Measurements from ENCODE around the gene SMC1B. TPM values are rescaled to one million over a fixed set of nuclear protein-coding genes. Genes with fewer than 3 reads are reported as not detected.

Gene SMC1B
- total and polyA plus RNA-seq, 2 of the 8 experiments (the other 6 are each of a cell fraction or from before 2014, with no cell fraction given), result 0.02 TPM; not detected in 1

GRCh38 chr22:45448431-45448830 lies 35.0 kb upstream of the SMC1B start:
- Histone ChIP-seq H4K20me1 (replicated peaks in 1 of 2; ENCODE audit: control insufficient read depth in 1 of 2, insufficient read depth in 2 of 2, low read length in 2 of 2) (no peaks in the 10 kb centered on the region), H2BK15ac (ENCODE audit: low read length) (no peak overlapping the region; the same call in 1 of the 2 replicates), H3K4me3 (ENCODE audit: extremely low read depth in 1 of 4, insufficient read depth in 2 of 4, low read depth in 3 of 4, low read length in 4 of 4) (no peak overlapping the region), H3K27me3 (replicated peaks in 1 of 4; ENCODE audit: control insufficient read depth in 3 of 4, extremely low read depth in 1 of 4, insufficient read depth in 3 of 4, low read length in 3 of 4) (no peaks in the 10 kb centered on the region), H3K18ac (ENCODE audit: extremely low read depth, low read length) (no peak overlapping the region), H3K4me1 (replicated peaks in 1 of 4; ENCODE audit: control insufficient read depth in 3 of 4, insufficient read depth in 4 of 4, low read length in 3 of 4) (no peaks in the 10 kb centered on the region; a peak in 2 of 7 replicates), H2AFZ (ENCODE audit: low read length) (no peak overlapping the region), H3K56ac (replicated peaks; ENCODE audit: insufficient read length, low read depth, low read length) (no peak overlapping the region), H3K4me2 (ENCODE audit: insufficient read depth in 1 of 2, low read depth in 2 of 2, low read length in 2 of 2) (no peak overlapping the region), H2BK12ac (ENCODE audit: low read depth, low read length) (no peak overlapping the region), H3K79me2 (ENCODE audit: control insufficient read depth in 1 of 2, insufficient read depth in 2 of 2, low read length in 2 of 2) (no peaks in the 10 kb centered on the region), H2BK20ac (ENCODE audit: low read length) (no peak overlapping the region), H3K27ac (ENCODE audit: low read depth, low read length) (no peak overlapping the region), H3K9me3 (ENCODE audit: insufficient read depth in 2 of 2, low read depth in 1 of 2, low read length in 1 of 2) (no peaks in the 10 kb centered on the region), H2BK5ac (ENCODE audit: low read depth, low read length) (no peak overlapping the region), H3K9ac (replicated peaks in 1 of 4; ENCODE audit: extremely low read depth in 1 of 4, low read depth in 3 of 4, low read length in 3 of 4) (no peak overlapping the region), H3K36me3 (ENCODE audit: control insufficient read depth in 2 of 4, insufficient read depth in 4 of 4, low read length in 3 of 4) (no peaks in the 10 kb centered on the region), H3K23ac (ENCODE audit: insufficient read length) (no peak overlapping the region), H3K79me1 (ENCODE audit: low read depth, low read length) (no peaks in the 10 kb centered on the region), H2BK120ac (replicated peaks; ENCODE audit: low read depth, low read length) (no peak overlapping the region), H2AK5ac (ENCODE audit: low read depth, low read length) (no peak overlapping the region), H4K91ac (replicated peaks; ENCODE audit: insufficient read length, low read length) (no peak overlapping the region), H4K5ac (ENCODE audit: insufficient read length, low read depth, low read length) (no peak overlapping the region), H4K8ac (ENCODE audit: extremely low read depth, insufficient read depth, low read length) (no peak overlapping the region; the same call in 1 of the 2 replicates), H3K14ac (ENCODE audit: insufficient read length) (no peak overlapping the region), H3K23me2 (ENCODE audit: low read depth, low read length) (no peaks in the 10 kb centered on the region), H3K4ac (replicated peaks; ENCODE audit: insufficient read length, low read depth, low read length) (no peak overlapping the region)
- FAIRE-seq (no peak), DNase-seq (ENCODE audit: low read depth in 1 of 2, low spot score in 2 of 2) (no peak)
- TF ChIP-seq SP1 (IDR thresholded peaks at IDR 0.05; ENCODE audit: low read depth, low read length), result no peak
- TF ChIP-seq, protein P1, sequence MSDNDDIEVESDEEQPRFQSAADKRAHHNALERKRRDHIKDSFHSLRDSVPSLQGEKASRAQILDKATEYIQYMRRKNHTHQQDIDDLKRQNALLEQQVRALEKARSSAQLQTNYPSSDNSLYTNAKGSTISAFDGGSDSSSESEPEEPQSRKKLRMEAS (IDR thresholded peaks at IDR 0.05), result no peak
- POLR2A ChIA-PET (ENCODE audit: partially characterized antibody), result interaction anchor here (0.7 kb wide), 1 partner anchor 65 kb away, joined by 4 read pairs; no protein-coding TSS in a partner anchor
- CTCF ChIA-PET (ENCODE audit: partially characterized antibody), result interaction anchor here (0.6 to 1.2 kb wide), 6 partner anchors 10 to 180 kb away, joined by 3 to 4 read pairs (median 4); no protein-coding TSS in a partner anchor
- 88% methylated on average over 9 of the region's 9 CpGs; no CpG with 5 or more reads in 1 of the 2 experiments for WGBS, 2 experiments (ENCODE audit: extremely low coverage in 1 of 2, insufficient coverage in 1 of 2, insufficient read length in 1 of 2, insufficient replicate concordance in 2 of 2, low coverage in 1 of 2, low lambda C conversion rate in 2 of 2, missing lambda C conversion rate in 1 of 2)
